GM21723 (cell line): ENCODE results near the gene CDYL.

Experiments
- ATAC-seq: cut with Tn5 transposase; IDR thresholded peaks from one replicate; pipeline ENCODE4 v1.9.1; 2021; ENCODE audit warnings: mild to moderate bottlenecking, moderate library complexity; ENCODE audit not compliant: unreplicated experiment

The CDYL gene

GRCh38 chr6:4773181-4773580, 3.0 kb upstream of the CDYL start:
- ATAC-seq = no peak

- no peak for ATAC-seq
These were observed 1.9 kb upstream of the CDYL start for GRCh38 chr6:4774296-4774695.

GRCh38 chr6:4774715-4775493, 1.3 kb upstream of the CDYL start:
- peak; percentile 3 for ATAC-seq

GRCh38 chr6:4775494-4776130, 592 bp upstream of the CDYL start:
- peak; percentile 59 for ATAC-seq

GRCh38 chr6:4776493-4777393, 539 bp downstream of the CDYL start:
- peak; percentile 20 for ATAC-seq

GRCh38 chr6:4777394-4777935, 1.3 kb downstream of the CDYL start:
- ATAC-seq = no peak

- ATAC-seq = no peak
These were observed 1.9 kb downstream of the CDYL start for GRCh38 chr6:4778086-4778485.

GRCh38 chr6:4780360-4780812, 4.2 kb downstream of the CDYL start:
- ATAC-seq = no peak

GRCh38 chr6:4781426-4781825, 5.2 kb downstream of the CDYL start:
- ATAC-seq = no peak

GRCh38 chr6:4781967-4782575, 5.9 kb downstream of the CDYL start:
- ATAC-seq = no peak

- ATAC-seq = no peak
These were observed 10.8 kb downstream of the CDYL start for GRCh38 chr6:4786996-4787395.

- no peak for ATAC-seq
These were observed 12.3 kb downstream of the CDYL start for GRCh38 chr6:4788482-4788881.

GRCh38 chr6:4788953-4789584, 12.9 kb downstream of the CDYL start:
- peak; percentile 93 for ATAC-seq

- no peak for ATAC-seq
These were observed 14.1 kb downstream of the CDYL start for GRCh38 chr6:4790158-4790899.

- no peak for ATAC-seq
These were observed 18.0 kb downstream of the CDYL start for GRCh38 chr6:4794140-4794707.

- ATAC-seq = no peak
These were observed 21.4 kb downstream of the CDYL start for GRCh38 chr6:4797587-4797986.

- ATAC-seq = no peak
These were observed 23.7 kb downstream of the CDYL start for GRCh38 chr6:4799912-4800311.

- no peak for ATAC-seq
These were observed 24.5 kb downstream of the CDYL start for GRCh38 chr6:4800662-4801061.

GRCh38 chr6:4801491-4802110, 25.4 kb downstream of the CDYL start:
- ATAC-seq = peak; percentile 64
